ENCODE results near the gene DCLK1.

The DCLK1 gene

GRCh38 chr13:35796623-35797022, 334.6 kb downstream of the DCLK1 start:
- in situ Hi-C loops (cut with HindIII; ENCODE audit: low sequenced_read_pairs), result no loop called here

GRCh38 chr13:35794734-35795389, 336.3 kb downstream of the DCLK1 start:
- in situ Hi-C loops (cut with HindIII; ENCODE audit: low sequenced_read_pairs), result no loop called here

GRCh38 chr13:35793823-35794222, 337.4 kb downstream of the DCLK1 start:
- in situ Hi-C loops (cut with HindIII; ENCODE audit: low sequenced_read_pairs), result no loop called here

- in situ Hi-C loops (cut with HindIII; ENCODE audit: low sequenced_read_pairs), result no loop called here
Measured at GRCh38 chr13:35792911-35793310, 338.3 kb downstream of the DCLK1 start.

- in situ Hi-C loops (cut with HindIII; ENCODE audit: low sequenced_read_pairs), result no loop called here
Measured at GRCh38 chr13:35792021-35792420, 339.2 kb downstream of the DCLK1 start.

- in situ Hi-C loops (cut with HindIII; ENCODE audit: low sequenced_read_pairs), result no loop called here
Measured at GRCh38 chr13:35791184-35791851, 339.9 kb downstream of the DCLK1 start.

- in situ Hi-C loops (cut with HindIII; ENCODE audit: low sequenced_read_pairs), result no loop called here
Measured at GRCh38 chr13:35789335-35790165, 341.6 kb downstream of the DCLK1 start.

GRCh38 chr13:35787937-35788336, 343.2 kb downstream of the DCLK1 start:
- in situ Hi-C loops (cut with HindIII; ENCODE audit: low sequenced_read_pairs), result no loop called here

GRCh38 chr13:35785576-35786303, 345.4 kb downstream of the DCLK1 start:
- in situ Hi-C loops (cut with HindIII; ENCODE audit: low sequenced_read_pairs), result no loop called here

GRCh38 chr13:35784286-35784951, 346.8 kb downstream of the DCLK1 start:
- in situ Hi-C loops (cut with HindIII; ENCODE audit: low sequenced_read_pairs), result no loop called here

- in situ Hi-C loops (cut with HindIII; ENCODE audit: low sequenced_read_pairs), result no loop called here
Measured at GRCh38 chr13:35782793-35783192, 348.4 kb downstream of the DCLK1 start.

GRCh38 chr13:35781036-35782000, 349.9 kb downstream of the DCLK1 start:
- in situ Hi-C loops (cut with HindIII; ENCODE audit: low sequenced_read_pairs), result no loop called here

GRCh38 chr13:35780613-35781012, 350.6 kb downstream of the DCLK1 start:
- in situ Hi-C loops (cut with HindIII; ENCODE audit: low sequenced_read_pairs), result no loop called here

- in situ Hi-C loops (cut with HindIII; ENCODE audit: low sequenced_read_pairs), result no loop called here
Measured at GRCh38 chr13:35771898-35772297, 359.3 kb downstream of the DCLK1 start.

- in situ Hi-C loops (cut with HindIII; ENCODE audit: low sequenced_read_pairs), result no loop called here
Measured at GRCh38 chr13:35770756-35771297, 360.4 kb downstream of the DCLK1 start.

GRCh38 chr13:35769812-35770211, 361.4 kb downstream of the DCLK1 start:
- in situ Hi-C loops (cut with HindIII; ENCODE audit: low sequenced_read_pairs), result no loop called here

GRCh38 chr13:35768551-35768950, 362.6 kb downstream of the DCLK1 start:
- in situ Hi-C loops (cut with HindIII; ENCODE audit: low sequenced_read_pairs), result no loop called here

GRCh38 chr13:35768073-35768472, 363.1 kb downstream of the DCLK1 start:
- in situ Hi-C loops (cut with HindIII; ENCODE audit: low sequenced_read_pairs), result no loop called here

All from endothelial cell of hepatic sinusoid (primary cell).